B cell (primary cell): ENCODE results near the gene COLEC12. TPM values are rescaled to one million over a fixed set of nuclear protein-coding genes. Genes with fewer than 3 reads are reported as not detected.

Source experiments
- ATAC-seq: fragments of 200-7000 bp; cut with Tn5 transposase; one replicate; pipeline ENCODE4 v1.10.0; 2021; ENCODE audit warnings: low read depth, mild to moderate bottlenecking, moderate number of reproducible peaks, moderate library complexity
- CTCF ChIA-PET: fragments of 350-600 bp; sonication (Branson Sonifier 250); formaldehyde crosslinking; loops from one replicate; lab custom pipeline; 2021; ENCODE audit warnings: antibody characterized with exemption, inconsistent platforms; lab: Charles Lee
- POLR2A ChIA-PET: fragments of 350-600 bp; sonication (Branson Sonifier 250); formaldehyde crosslinking; loops from one replicate; lab custom pipeline; 2021; ENCODE audit warnings: antibody characterized with exemption; lab: Charles Lee
- DNase-seq: peaks from one replicate; pipeline ENCODE4 v3.0.0; 2013
- H2AFZ ChIP-seq: 2 replicates; pipeline ENCODE4 v1.6.1; 2012; ENCODE audit warnings: mild to moderate bottlenecking, low read depth, low read length; ENCODE audit not compliant: insufficient read depth, poor library complexity, severe bottlenecking
- H3K27ac ChIP-seq, 2 donors: 1 replicate in 1 of 2; 2 replicates in 1 of 2; pipeline ENCODE4 v1.5.1; 2012 to 2013; ENCODE audit warnings: low read length in 2 of 2, mild to moderate bottlenecking in 2 of 2, moderate library complexity in 1 of 2
- H3K27me3 ChIP-seq, 4 experiments: fragments of 200-600 bp in 1 of 4; sonication (generic) in 1 of 4; replicated peaks in 1 of 4; 1 replicate in 2 of 4; 2 replicates in 2 of 4; pipeline versions ENCODE4 v1.6.1 to v1.7.0; 2013 to 2016; ENCODE audit warnings: low read length in 3 of 4, mild to moderate bottlenecking in 2 of 4, mixed read lengths in 1 of 4, moderate library complexity in 1 of 4; ENCODE audit not compliant: insufficient read depth in 4 of 4, control insufficient read depth in 3 of 4; ENCODE audit errors: control extremely low read depth in 1 of 4
- H3K36me3 ChIP-seq, 2 experiments: replicated peaks in 1 of 2; 1 replicate in 1 of 2; 2 replicates in 1 of 2; pipeline versions ENCODE4 v1.6.1 to v1.7.1; 2013; ENCODE audit warnings: low read length in 1 of 2; ENCODE audit not compliant: insufficient read depth in 2 of 2, control insufficient read depth in 1 of 2; ENCODE audit errors: control extremely low read depth in 1 of 2, extremely low read depth in 1 of 2
- H3K4me1 ChIP-seq, 2 donors: fragments of 200-600 bp in 1 of 2; sonication (generic) in 1 of 2; 1 replicate in 1 of 2; 2 replicates in 1 of 2; pipeline versions ENCODE4 v1.5.1 to v1.6.1; 2013 to 2017; ENCODE audit warnings: low read length in 2 of 2; ENCODE audit not compliant: control insufficient read depth in 2 of 2, insufficient read depth in 2 of 2
- H3K4me2 ChIP-seq: replicated peaks from 2 replicates; pipeline ENCODE3; 2012; ENCODE audit warnings: mild to moderate bottlenecking, low read depth, low read length; ENCODE audit not compliant: poor library complexity, severe bottlenecking
- H3K4me3 ChIP-seq, 5 experiments: fragments of 200-600 bp in 1 of 5; sonication (generic) in 1 of 5; 1 replicate in 3 of 5; 2 replicates in 2 of 5; pipeline versions ENCODE4 v1.5.1 to v1.7.0; 2011 to 2016; ENCODE audit warnings: low read length in 4 of 5, mild to moderate bottlenecking in 4 of 5, low read depth in 2 of 5, control low read depth in 1 of 5, moderate library complexity in 1 of 5; ENCODE audit not compliant: insufficient read depth in 1 of 5; ENCODE audit errors: control extremely low read depth in 1 of 5, extremely low read depth in 1 of 5
- H3K79me2 ChIP-seq: fragments of 200-600 bp; sonication (generic); one replicate; pipeline ENCODE4 v1.6.0; 2016; ENCODE audit warnings: low read length; ENCODE audit not compliant: control insufficient read depth, insufficient read depth
- H3K9ac ChIP-seq: fragments of 200-600 bp; sonication (generic); 2 replicates; pipeline ENCODE4 v1.6.1; 2017; ENCODE audit warnings: mild to moderate bottlenecking, low read length, moderate library complexity
- H3K9me3 ChIP-seq, 3 donors: one replicate each; pipeline versions ENCODE4 v1.6.1 to v1.7.1; 2013; ENCODE audit warnings: low read length in 2 of 3; ENCODE audit not compliant: control insufficient read depth in 2 of 3, insufficient read depth in 1 of 3; ENCODE audit errors: control extremely low read depth in 1 of 3
- H4K20me1 ChIP-seq: 2 replicates; pipeline ENCODE4 v1.6.0; 2012; ENCODE audit warnings: mild to moderate bottlenecking, low read length; ENCODE audit not compliant: insufficient read depth, control insufficient read depth, poor library complexity, severe bottlenecking
- H3K27ac Mint-ChIP-seq: one replicate; pipeline ENCODE4 v1.8.0; 2021; ENCODE audit warnings: mixed read lengths
- H3K27me3 Mint-ChIP-seq: one replicate; pipeline ENCODE4 v1.8.0; 2021; ENCODE audit warnings: mixed read lengths
- H3K4me1 Mint-ChIP-seq: one replicate; pipeline ENCODE4 v1.8.0; 2021; ENCODE audit warnings: mixed read lengths
- H3K4me3 Mint-ChIP-seq: one replicate; pipeline ENCODE4 v1.8.0; 2021; ENCODE audit warnings: mixed read lengths
- H3K9me3 Mint-ChIP-seq: one replicate; pipeline ENCODE4 v1.8.0; 2022; ENCODE audit warnings: mixed read lengths; ENCODE audit not compliant: insufficient read depth
- EZH2 ChIP-seq: IDR thresholded peaks from 2 replicates; pipeline ENCODE4 v1.6.1; 2012; ENCODE audit warnings: borderline replicate concordance, low read depth, mild to moderate bottlenecking, moderate library complexity, low read length; ENCODE audit not compliant: insufficient read depth, poor library complexity, severe bottlenecking
- WGBS: methylation state at CpG from one replicate; pipeline ENCODE4 v1.1.5; 2013; ENCODE audit warnings: missing lambda C conversion rate; ENCODE audit not compliant: insufficient coverage; 5-methylcytosine and 5-hydroxymethylcytosine counted together
- intact Hi-C: fragments of 100-400 bp; cut with micrococcal nuclease; formaldehyde crosslinking; loops from one replicate; pipeline ENCODE4 v1.10.0; 2022
- polyA plus RNA-seq: library from polyadenylated mRNA; depleted of rRNA; stranded (reverse); fragments of >200 nt; gene quantifications from 2 replicates; pipeline ENCODE4 v1.2.3, GENCODE V29; 2012
- total RNA-seq, 2 donors: library from RNA; stranded (reverse); fragments of 120-200 nt in 1 of 2; gene quantifications; 1 replicate in 1 of 2; 2 replicates in 1 of 2; pipeline versions ENCODE4 v1.2.3 to v1.2.4, GENCODE V29; 2013 to 2022
- TF ChIP-seq, protein P1 (sequence below): fragments of 200-600 bp; IDR thresholded peaks from one replicate; pipeline ENCODE4 v1.8.0; 2022; ENCODE audit warnings: antibody characterized with exemption, mild to moderate bottlenecking

COLEC12 gene
- total and polyA plus RNA-seq, 2 donors (not counting 1 experiment from before 2014, with no cell fraction given) = not detected

DNA sequence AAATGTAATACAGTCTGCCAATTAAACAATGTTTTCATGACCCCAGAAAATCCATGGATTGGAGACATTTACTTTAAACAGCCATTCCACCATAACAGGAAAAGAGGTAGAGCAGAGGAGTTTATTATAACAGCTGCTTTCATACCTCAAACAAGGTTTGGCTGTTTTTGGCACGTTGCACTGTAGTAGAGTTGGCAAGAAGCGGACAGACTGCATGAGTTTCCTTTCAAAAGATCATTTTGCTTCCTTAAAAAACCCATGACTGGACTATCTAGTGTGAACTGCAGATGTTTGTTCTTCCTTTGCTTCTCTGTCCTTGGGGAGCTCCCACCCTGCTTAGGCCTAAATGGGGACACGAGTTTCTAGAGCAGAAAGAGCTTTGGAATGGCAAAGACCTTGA lies 124.2 kb downstream of the COLEC12 start:
- H3K27me3 Mint-ChIP-seq = peaks cover 19% of the 10 kb centered on the region
- no peaks in the 10 kb centered on the region for H4K20me1 ChIP-seq
- no peak overlapping the region for H2AFZ ChIP-seq
- peaks cover 0 to 3% (median 1%) of the 10 kb centered on the region in 4 experiments for H3K27me3 ChIP-seq
- WGBS = 67% methylated on average over 1 of the region's 3 CpGs
- DNase-seq (no peak), ATAC-seq (no peak)
- no peak overlapping the region for H3K4me3 Mint-ChIP-seq
- H3K79me2 ChIP-seq = no peaks in the 10 kb centered on the region
- no peak for TF ChIP-seq EZH2
- TF ChIP-seq, protein P1, sequence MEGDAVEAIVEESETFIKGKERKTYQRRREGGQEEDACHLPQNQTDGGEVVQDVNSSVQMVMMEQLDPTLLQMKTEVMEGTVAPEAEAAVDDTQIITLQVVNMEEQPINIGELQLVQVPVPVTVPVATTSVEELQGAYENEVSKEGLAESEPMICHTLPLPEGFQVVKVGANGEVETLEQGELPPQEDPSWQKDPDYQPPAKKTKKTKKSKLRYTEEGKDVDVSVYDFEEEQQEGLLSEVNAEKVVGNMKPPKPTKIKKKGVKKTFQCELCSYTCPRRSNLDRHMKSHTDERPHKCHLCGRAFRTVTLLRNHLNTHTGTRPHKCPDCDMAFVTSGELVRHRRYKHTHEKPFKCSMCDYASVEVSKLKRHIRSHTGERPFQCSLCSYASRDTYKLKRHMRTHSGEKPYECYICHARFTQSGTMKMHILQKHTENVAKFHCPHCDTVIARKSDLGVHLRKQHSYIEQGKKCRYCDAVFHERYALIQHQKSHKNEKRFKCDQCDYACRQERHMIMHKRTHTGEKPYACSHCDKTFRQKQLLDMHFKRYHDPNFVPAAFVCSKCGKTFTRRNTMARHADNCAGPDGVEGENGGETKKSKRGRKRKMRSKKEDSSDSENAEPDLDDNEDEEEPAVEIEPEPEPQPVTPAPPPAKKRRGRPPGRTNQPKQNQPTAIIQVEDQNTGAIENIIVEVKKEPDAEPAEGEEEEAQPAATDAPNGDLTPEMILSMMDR = no peak
- peaks cover 17 to 18% of the 10 kb centered on the region in 2 donors for H3K4me1 ChIP-seq
- H3K27ac ChIP-seq = no peak overlapping the region
- H3K4me2 ChIP-seq = no peak overlapping the region
- no peak overlapping the region for H3K27ac Mint-ChIP-seq
- peaks cover 11% of the 10 kb centered on the region for H3K4me1 Mint-ChIP-seq
- POLR2A ChIA-PET = no interaction called here
- CTCF ChIA-PET = no interaction called here
- no peaks in the 10 kb centered on the region for H3K36me3 ChIP-seq
- H3K9me3 ChIP-seq = no peaks in the 10 kb centered on the region
- H3K4me3 ChIP-seq = no peak overlapping the region
- H3K9ac ChIP-seq = no peak overlapping the region
- no peaks in the 10 kb centered on the region for H3K9me3 Mint-ChIP-seq
- intact Hi-C loops = no loop called here

DNA sequence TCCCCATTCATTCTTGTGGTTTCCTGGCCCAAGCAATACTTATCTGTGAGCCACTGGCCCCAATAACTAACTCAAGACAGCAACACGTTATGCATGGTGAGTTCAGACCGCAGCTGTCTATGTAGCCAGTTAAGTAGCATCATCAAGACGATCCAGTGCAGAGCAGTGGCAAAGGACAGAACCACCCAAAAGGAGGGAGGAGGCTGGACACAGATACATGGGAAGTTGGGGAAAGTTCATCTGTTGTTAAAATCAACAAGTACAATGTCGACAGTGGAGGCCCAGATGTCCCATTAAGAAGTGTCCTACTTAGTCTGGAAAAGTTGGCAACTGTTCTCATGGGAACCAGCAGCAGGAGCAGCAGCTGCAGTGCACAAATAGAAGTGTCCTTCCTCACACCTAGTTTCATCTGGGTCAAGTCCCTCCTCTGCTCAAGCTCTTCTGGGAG lies 125.8 kb downstream of the COLEC12 start:
- H3K27me3 ChIP-seq = peaks cover 0 to 3% (median 1%) of the 10 kb centered on the region in 4 experiments
- H3K79me2 ChIP-seq = no peaks in the 10 kb centered on the region
- H3K4me2 ChIP-seq = no peak overlapping the region
- Mint-ChIP-seq H3K4me1 (peaks cover 23% of the 10 kb centered on the region), H3K9me3 (no peaks in the 10 kb centered on the region), H3K27me3 (peaks cover 12% of the 10 kb centered on the region), H3K4me3 (no peak overlapping the region), H3K27ac (no peak overlapping the region)
- no peak overlapping the region for H3K27ac ChIP-seq
- no peak overlapping the region for H3K4me3 ChIP-seq
- POLR2A ChIA-PET = no interaction called here
- TF ChIP-seq, protein P1 = no peak
- TF ChIP-seq EZH2 = no peak
- H3K4me1 ChIP-seq = peaks cover 29 to 30% of the 10 kb centered on the region in 2 donors
- intact Hi-C loops = no loop called here
- WGBS = 18% methylated on average over 4 of the region's 4 CpGs
- H4K20me1 ChIP-seq = no peaks in the 10 kb centered on the region
- ATAC-seq (no peak), DNase-seq (no peak)
- H3K9me3 ChIP-seq = no peaks in the 10 kb centered on the region
- H2AFZ ChIP-seq = no peak overlapping the region
- no peaks in the 10 kb centered on the region for H3K36me3 ChIP-seq
- no peak overlapping the region for H3K9ac ChIP-seq
- CTCF ChIA-PET = no interaction called here
